ENCODE data around the gene SLC6A6.

DNA sequence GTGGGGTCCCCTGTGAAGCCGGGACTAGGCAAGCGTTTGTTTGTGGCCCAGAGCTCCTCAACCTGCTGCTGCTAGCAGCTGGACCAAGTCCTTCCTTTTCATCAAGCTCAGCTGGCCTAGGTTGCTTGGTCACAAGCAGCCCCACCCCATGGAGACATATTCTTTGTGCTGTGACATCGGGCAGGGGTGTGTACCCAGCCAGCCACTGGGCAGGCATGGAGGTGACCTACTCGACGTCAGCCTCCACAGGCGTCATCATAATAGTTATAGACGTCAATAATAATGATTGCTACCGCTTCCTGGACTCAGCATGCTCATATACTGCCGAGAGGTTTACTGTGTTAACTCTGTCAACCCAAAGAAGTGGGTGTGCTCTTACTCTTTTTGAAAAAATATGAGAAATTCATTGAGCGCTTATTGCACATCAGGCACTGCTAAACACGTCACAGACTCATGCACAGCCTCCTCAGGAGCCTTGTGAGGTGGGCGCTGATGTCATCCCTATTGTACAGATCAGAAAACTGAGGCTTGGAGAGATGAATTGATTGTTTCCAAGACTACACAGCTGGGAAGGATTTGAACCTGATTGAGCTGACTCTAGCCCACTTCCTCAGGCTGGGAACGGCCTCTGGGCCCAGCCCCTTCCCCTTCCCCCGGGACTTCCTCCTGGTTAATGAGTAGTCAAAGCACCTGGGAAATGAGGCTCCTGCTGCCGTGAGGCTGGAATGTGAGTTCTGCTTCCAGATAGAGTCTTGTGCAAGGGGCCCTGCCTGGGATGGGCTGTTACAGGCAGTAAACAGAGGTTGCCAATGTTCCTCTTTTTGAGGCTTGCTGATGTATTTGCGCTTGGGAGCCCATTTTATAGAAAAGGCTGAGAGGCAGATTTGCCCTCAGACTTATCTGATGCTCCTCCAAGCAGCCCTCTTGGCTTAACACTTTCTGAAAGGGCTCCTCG lies 16.2 kb downstream of the SLC6A6 start:
- TF ChIP-seq, protein P1, sequence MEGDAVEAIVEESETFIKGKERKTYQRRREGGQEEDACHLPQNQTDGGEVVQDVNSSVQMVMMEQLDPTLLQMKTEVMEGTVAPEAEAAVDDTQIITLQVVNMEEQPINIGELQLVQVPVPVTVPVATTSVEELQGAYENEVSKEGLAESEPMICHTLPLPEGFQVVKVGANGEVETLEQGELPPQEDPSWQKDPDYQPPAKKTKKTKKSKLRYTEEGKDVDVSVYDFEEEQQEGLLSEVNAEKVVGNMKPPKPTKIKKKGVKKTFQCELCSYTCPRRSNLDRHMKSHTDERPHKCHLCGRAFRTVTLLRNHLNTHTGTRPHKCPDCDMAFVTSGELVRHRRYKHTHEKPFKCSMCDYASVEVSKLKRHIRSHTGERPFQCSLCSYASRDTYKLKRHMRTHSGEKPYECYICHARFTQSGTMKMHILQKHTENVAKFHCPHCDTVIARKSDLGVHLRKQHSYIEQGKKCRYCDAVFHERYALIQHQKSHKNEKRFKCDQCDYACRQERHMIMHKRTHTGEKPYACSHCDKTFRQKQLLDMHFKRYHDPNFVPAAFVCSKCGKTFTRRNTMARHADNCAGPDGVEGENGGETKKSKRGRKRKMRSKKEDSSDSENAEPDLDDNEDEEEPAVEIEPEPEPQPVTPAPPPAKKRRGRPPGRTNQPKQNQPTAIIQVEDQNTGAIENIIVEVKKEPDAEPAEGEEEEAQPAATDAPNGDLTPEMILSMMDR (IDR thresholded peaks at IDR 0.05): no peak
- TF ChIP-seq EZH2 (IDR thresholded peaks at IDR 0.05): no peak
- TF ChIP-seq EZH2phosphoT487 (IDR thresholded peaks at IDR 0.05): no peak

Measured in neural progenitor cell (in vitro differentiated cells).